ENCODE results near the gene DCXR. TPM values are rescaled to one million over a fixed set of nuclear protein-coding genes. Genes with fewer than 3 reads are reported as not detected.

The DCXR gene
- total RNA-seq, 2 donors from 2014 or later: 63.1 to 91.0 TPM

DNA sequence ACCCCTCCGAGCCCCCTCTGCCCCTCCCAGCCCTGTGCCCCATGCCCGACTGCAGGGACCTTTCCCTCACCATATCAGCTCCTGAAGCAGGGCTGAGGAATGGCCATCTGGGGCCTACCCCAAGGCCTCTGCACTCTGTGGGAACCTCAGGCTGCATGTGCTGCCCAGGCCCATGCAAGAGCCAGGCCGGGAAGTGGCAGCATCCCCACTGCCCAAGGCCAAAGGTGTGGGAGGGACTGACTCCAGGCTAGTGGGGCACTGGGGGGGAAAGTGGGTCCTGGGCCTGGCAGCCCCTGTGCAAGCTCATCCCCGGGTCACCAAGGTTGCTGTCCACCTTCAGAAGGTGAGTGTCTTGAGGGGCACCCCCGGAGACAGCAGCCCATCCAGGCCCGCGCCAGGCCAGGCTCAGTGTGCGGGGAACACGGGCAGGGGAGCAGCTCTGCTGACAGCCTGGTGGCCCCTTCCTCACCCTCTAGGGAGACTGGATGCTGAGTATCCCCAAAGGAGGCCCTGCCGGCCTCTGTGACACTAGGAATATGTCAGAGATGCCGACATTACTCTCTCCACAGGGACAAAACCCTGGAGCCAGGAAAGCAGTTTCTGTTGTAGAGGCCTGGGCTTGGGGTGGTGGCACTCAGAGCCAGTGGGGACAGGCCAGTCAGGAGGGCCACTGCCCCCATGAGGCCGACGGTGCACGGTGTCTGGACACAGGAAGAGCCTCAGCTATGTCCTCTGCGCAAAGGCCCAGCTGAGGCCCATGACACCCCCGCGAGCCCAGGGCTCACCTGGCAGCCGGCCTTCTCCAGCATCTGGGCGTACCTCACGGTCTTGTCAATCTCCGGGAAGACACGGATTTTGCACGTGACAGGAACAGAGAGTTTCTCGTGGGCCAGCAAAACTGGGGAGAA, 24.8 kb upstream of the DCXR start:
- no peaks in the 10 kb centered on the region for H3K27me3 Mint-ChIP-seq
- no peak for ATAC-seq (replicated peaks)
- peaks cover 12% of the 10 kb centered on the region for H3K36me3 Mint-ChIP-seq (ENCODE audit: low read depth)
- H3K27ac Mint-ChIP-seq: no peak overlapping the region
- no peak overlapping the region for H3K4me3 Mint-ChIP-seq
- no peaks in the 10 kb centered on the region for H3K4me1 Mint-ChIP-seq
- no peaks in the 10 kb centered on the region for H3K9me3 Mint-ChIP-seq

DNA sequence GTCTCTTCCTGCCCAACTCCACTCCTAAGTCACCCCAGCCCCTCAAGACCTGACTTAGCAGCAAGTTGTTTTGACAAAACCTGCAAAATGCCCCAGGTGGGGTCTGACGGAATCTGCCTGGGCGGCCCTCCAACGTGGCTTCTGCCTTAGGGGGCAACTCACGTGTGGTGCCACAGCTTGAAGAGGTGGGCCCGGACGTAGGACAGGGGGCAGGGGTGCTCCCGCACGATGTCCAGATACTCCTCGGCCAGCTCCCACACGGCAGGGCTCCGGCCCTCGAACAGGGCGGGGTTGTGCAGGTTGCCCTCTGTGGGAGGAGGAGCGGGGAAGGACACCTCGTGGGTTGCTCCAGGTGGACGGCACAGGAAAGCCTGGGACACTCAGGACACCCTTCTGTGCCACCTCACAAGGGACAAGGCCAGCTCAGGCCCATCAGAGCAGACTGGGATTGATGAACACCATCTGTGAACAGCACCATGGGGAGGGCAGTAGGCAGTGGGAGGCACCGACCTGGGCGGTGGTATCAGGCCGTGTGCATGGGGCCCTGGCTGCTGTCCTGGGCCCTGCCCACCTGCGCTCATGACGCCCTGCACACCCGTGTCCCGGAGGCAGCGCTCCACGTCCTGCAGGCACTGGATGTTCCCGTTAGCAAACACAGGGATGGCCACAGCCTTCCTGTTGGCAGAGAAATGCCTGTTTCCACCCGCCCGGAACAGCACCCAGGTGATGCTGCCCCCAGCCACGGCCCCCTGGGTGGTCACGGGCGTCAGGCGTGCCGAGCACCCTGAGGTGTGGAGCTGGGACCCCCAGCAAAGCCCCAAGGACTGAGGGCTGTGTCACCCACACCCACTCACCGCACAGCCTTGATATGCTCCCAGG, 23.8 kb upstream of the DCXR start:
- no peak overlapping the region for H3K27ac Mint-ChIP-seq
- no peak for ATAC-seq (replicated peaks)

DNA sequence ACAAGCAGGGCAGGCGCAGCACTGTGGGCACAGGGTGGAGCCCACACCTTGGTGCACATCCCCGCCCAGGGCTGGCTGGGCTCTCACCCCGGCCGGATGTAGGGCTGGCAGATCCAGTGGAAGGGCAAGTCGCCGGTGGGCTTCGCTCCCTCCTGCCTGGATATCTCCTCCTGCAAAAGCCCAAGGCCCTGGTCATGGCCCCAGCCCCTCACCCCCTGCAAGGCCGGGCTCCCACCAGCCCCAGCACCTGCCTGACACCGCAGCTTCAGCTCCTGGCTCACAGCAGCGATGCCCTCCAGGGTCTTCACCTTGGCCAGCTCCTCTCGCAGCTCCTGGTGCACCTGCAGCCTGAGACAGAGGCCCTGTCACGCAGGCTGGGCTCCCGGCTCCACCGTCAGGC, 23.1 kb upstream of the DCXR start:
- Mint-ChIP-seq H3K9me3 (no peaks in the 10 kb centered on the region), H3K27ac (no peak overlapping the region), H3K4me3 (no peak overlapping the region), H3K4me1 (no peaks in the 10 kb centered on the region), H3K27me3 (no peaks in the 10 kb centered on the region), H3K36me3 (ENCODE audit: low read depth) (peaks cover 12% of the 10 kb centered on the region)
- ATAC-seq (replicated peaks): no peak

More for the DNA sequence above, 23.8 kb upstream of the DCXR start:
- no peaks in the 10 kb centered on the region for H3K4me1 Mint-ChIP-seq
- no peaks in the 10 kb centered on the region for H3K27me3 Mint-ChIP-seq
- H3K9me3 Mint-ChIP-seq: no peaks in the 10 kb centered on the region
- peaks cover 12% of the 10 kb centered on the region for H3K36me3 Mint-ChIP-seq (ENCODE audit: low read depth)
- H3K4me3 Mint-ChIP-seq: no peak overlapping the region

DNA sequence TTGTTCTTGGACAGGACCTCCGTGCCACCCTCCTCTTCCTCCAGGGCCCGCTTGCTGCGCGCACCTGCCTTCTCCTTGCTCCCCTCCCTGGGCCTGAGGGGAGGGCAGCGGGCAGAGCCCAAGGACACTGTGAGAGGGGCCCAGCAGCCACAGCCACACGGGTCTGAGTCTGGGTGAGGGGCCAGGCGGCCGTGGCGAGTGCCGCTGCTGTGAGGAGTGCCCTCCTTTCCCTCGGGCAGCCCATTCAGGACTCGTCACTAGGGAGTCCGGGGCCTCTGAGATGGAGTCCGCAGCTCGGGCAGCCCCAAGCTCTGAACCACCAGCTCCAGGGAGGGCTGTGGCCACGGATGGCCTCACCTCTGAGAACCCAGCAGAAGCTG, 22.5 kb upstream of the DCXR start:
- no peaks in the 10 kb centered on the region for H3K4me1 Mint-ChIP-seq
- H3K4me3 Mint-ChIP-seq: no peak overlapping the region
- H3K9me3 Mint-ChIP-seq: no peaks in the 10 kb centered on the region
- H3K27ac Mint-ChIP-seq: no peak overlapping the region
- no peaks in the 10 kb centered on the region for H3K27me3 Mint-ChIP-seq
- no peak for ATAC-seq (replicated peaks)
- H3K36me3 Mint-ChIP-seq (ENCODE audit: low read depth): peaks cover 16% of the 10 kb centered on the region

DNA sequence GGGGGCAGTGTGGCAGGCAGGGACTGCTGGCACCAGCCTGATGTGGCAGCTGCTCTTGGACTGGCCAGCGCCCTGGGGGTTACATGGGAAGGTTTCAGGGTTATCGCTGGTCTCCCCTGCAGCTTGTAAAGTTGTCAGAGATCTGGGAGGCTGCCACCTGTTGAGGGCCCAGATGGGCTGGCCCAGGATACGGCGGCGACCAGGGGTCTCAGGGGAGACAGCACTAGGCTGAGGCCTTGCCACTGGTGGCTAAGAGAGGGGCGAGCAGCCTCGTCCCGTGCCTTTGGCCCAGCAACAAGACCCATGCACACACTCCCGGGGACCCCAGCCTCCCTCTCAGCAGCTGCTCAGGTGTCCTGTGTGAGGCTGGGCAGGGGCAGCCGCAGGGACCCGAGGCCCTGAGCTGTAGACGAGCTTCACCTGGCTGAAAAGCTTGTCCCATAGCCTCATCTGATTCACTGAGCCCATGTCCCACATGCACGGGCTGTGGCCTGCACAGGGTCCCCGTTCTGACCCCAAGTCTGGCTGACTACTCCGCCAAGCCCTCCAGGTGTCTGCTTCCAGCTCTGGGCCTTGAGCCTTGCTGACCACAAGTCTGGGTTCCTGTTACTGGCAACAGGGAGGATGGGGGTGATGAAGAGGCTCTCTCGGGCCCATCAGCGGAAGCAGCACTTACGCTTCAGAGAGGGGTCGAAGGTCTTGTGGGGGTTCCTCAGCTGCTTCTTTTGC, 21.9 kb upstream of the DCXR start:
- ATAC-seq (replicated peaks): no peak
- Mint-ChIP-seq H3K4me3 (no peak overlapping the region), H3K27me3 (no peaks in the 10 kb centered on the region), H3K9me3 (no peaks in the 10 kb centered on the region), H3K4me1 (no peaks in the 10 kb centered on the region), H3K36me3 (ENCODE audit: low read depth) (peaks cover 18% of the 10 kb centered on the region), H3K27ac (no peak overlapping the region)

DNA sequence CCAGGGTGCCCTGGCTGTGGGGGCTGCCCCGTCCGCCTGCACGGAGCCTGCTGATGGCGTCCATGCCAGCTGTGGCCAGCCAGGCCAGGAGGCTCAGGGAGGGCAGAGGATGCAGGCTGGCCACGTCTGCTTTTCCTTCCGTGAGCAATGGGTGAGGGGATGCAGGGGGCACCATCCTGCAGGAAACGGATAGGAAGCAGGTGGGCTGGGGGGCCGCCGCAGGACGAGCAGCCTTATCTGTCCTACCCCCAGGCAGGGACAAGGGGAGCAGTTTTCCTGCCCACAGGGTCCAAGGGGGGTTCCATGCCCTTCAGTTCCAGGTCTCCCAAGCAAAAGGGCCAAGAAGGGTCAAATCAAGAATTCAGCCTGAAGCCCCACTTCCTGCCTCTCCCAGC, 21.4 kb upstream of the DCXR start:
- Mint-ChIP-seq H3K9me3 (no peaks in the 10 kb centered on the region), H3K36me3 (ENCODE audit: low read depth) (peaks cover 18% of the 10 kb centered on the region), H3K27me3 (no peaks in the 10 kb centered on the region), H3K4me1 (no peaks in the 10 kb centered on the region), H3K4me3 (no peak overlapping the region), H3K27ac (no peak overlapping the region)
- ATAC-seq (replicated peaks): no peak

DNA sequence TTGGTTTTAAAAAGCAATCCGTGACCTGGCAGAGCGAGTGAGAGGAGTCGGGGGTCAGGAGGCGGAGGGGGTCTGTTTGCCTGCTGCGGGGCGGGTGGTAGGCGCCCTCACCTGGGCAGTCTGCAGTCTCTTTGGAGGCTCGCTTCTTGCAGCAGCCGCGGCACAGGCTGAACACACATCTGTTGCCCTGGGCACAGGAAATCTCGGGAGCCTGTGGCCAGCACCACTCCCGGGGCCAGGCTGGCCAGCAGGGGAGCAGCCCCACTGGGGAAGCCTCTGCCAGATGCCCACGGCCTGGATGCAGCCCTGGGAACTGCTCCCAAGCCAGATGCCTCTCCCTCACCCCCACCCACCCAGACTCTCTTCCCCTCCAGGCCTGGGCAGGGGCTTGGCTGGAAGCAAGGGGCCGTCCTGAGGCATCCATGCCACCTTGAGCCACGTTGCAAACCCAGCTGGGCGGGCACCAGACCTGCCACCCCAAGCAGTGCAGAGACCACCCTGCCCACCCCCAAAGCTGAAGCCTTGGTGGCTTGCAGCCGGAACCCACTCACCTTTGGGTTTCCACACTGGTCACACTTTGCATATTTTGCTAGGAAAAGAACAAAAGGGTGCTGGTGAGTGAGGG, 20.8 kb upstream of the DCXR start:
- no peaks in the 10 kb centered on the region for H3K27me3 Mint-ChIP-seq
- no peaks in the 10 kb centered on the region for H3K9me3 Mint-ChIP-seq
- H3K36me3 Mint-ChIP-seq (ENCODE audit: low read depth): peaks cover 18% of the 10 kb centered on the region
- no peak overlapping the region for H3K27ac Mint-ChIP-seq
- H3K4me1 Mint-ChIP-seq: no peaks in the 10 kb centered on the region
- ATAC-seq (replicated peaks): no peak
- H3K4me3 Mint-ChIP-seq: no peak overlapping the region

DNA sequence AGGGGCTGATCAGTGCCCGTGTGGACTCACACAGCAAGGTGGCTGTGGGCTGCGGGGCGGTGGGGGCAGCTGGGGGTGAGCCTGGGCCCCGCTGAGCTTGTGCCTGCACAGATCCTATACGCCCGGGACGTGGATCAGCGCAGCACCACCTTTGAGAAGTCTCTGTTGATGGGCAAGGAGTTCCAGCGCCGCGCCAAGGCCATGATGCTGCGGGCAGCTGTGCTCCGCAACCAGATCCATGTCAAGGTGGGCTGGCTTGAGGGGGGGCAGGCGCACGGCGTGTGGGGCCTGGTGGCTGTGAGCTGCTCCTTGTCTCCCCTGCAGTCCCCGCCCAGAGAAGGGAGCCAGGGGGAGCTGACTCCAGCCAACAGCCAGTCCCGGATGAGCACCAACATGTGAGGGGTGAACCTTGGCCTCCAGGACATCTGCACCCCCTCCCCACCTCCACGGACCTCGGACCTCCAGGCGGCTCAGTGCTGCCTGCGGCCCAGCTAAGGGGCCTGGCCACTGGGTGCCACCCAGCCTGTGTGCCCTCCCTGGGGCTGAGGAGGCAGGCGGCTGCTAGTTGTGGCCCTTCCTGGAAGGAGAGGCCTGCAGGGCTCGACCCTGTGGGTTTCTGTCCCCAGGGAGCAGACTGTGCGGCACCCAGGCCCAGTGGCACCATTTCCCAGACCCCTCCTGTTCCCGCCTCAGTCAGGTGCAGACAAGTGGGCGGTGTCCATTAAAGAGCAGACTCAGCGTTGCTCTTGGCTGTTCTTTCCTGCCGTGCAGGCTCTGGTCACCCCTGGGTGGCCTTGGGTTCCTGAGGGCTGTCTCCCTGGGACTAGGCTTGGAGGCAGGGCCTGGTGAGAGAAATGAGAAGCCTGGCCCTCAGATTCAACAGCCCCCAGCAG, 19.5 kb upstream of the DCXR start:
- Mint-ChIP-seq H3K4me3 (no peak overlapping the region), H3K36me3 (ENCODE audit: low read depth) (peaks cover 18% of the 10 kb centered on the region), H3K27me3 (no peaks in the 10 kb centered on the region), H3K9me3 (no peaks in the 10 kb centered on the region), H3K4me1 (no peaks in the 10 kb centered on the region), H3K27ac (no peak overlapping the region)
- no peak for ATAC-seq (replicated peaks)

DNA sequence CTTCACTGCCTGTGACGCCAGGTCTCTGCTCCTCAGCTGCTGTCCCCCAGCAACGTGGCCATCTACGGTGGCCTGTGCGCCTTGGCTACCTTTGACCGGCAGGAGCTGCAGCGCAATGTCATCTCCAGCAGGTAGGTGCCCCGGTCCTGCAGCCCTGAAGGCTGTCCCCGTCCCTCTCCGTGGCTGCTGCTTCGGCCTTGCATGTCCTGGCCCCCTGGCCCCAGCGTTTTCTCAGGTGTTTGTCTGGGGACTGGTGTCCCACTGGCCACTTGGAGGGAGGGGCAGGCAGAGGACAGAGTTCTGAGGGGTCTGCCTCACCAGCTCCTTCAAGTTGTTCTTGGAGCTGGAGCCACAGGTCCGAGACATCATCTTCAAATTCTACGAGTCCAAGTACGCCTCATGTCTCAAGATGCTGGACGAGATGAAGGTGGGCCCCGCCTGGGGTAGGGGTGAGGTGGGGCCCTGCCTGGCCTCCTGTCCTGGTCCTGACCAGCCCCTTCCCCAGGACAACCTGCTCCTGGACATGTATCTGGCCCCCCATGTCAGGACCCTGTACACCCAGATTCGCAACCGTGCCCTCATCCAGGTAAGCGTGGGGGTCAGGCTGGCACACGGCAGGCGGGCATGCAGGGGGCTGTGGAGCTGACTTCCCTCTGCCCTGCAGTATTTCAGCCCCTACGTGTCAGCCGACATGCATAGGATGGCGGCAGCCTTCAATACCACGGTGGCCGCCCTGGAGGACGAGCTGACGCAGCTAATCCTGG, 18.6 kb upstream of the DCXR start:
- Mint-ChIP-seq H3K4me3 (no peak overlapping the region), H3K9me3 (no peaks in the 10 kb centered on the region), H3K36me3 (ENCODE audit: low read depth) (peaks cover 18% of the 10 kb centered on the region), H3K4me1 (no peaks in the 10 kb centered on the region), H3K27me3 (no peaks in the 10 kb centered on the region), H3K27ac (no peak overlapping the region)
- no peak for ATAC-seq (replicated peaks)

DNA sequence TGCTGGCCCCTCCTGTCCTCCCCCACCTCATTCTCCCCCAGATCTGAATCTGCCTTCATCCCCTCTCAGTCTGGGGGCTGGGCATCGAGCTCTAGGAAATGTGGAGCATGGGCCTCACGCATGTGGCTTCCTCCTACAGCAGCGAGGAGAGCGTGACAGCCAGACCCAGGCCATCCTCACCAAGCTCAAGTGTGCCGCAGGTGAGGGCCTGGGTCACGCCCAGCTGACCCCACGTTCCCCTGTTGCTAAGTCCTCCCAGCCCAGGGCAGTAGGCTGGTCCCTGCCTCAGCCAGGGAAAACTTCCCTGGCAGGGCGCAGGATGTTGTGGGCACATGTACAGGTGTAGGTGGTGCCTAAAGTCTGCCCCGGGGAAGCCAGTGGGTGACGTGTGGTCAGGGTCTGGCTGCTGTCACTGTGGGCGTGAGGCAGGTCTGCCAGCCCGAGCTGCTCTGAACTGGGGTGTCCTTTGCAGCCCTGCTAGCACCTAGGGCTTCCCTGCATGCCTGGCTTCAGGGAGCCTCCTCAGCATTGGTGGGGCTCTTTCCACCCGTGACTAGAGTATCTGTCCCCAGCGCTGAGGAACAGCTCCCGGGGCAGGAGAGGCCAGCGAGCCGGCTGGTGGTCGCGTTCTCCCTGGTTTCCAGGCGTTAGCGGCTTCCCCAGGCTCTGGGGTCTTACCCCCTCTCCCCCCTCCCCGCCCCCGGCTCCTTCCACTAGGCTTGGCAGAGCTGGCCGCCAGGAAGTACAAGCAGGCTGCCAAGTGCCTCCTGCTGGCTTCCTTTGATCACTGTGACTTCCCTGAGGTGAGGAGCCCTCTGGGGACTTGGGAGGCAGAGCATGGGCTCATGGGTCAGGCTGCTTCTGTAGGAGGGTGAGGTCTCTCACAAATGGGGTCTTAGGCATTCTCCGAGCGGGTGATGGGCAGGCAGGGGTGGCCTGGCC, 17.8 kb upstream of the DCXR start:
- no peak overlapping the region for H3K4me3 Mint-ChIP-seq
- no peaks in the 10 kb centered on the region for H3K27me3 Mint-ChIP-seq
- H3K27ac Mint-ChIP-seq: no peak overlapping the region
- ATAC-seq (replicated peaks): no peak
- peaks cover 22% of the 10 kb centered on the region for H3K36me3 Mint-ChIP-seq (ENCODE audit: low read depth)
- H3K4me1 Mint-ChIP-seq: no peaks in the 10 kb centered on the region
- no peaks in the 10 kb centered on the region for H3K9me3 Mint-ChIP-seq

DNA sequence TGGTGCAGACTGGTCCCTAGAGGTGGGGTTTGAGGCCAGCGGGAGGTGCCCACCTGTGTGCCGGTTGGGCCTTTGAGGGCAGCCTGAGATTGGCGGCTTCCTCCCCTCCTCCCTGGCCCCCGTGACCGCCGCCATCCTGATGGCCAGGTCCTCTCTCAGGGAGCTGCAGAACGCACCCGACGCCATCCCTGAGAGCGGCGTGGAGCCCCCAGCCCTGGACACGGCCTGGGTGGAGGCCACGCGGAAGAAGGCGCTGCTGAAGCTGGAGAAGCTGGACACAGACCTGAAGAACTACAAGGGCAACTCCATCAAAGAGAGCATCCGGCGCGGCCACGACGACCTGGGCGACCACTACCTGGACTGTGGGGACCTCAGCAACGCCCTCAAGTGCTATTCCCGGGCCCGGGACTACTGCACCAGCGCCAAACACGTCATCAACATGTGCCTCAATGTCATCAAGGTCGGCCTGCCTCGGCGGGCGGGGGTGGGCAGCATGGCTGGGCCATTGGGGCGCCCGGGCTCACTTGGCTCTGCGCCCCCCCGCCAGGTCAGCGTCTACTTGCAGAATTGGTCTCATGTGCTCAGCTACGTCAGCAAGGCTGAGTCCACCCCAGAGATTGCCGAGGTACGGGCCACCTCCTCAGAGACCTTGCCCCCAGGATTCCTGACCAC, 17.0 kb upstream of the DCXR start:
- ATAC-seq (replicated peaks): no peak

More for the DNA sequence above, 17.0 kb upstream of the DCXR start:
- Mint-ChIP-seq H3K9me3 (no peaks in the 10 kb centered on the region), H3K27me3 (no peaks in the 10 kb centered on the region), H3K27ac (no peak overlapping the region), H3K4me3 (no peak overlapping the region), H3K4me1 (no peaks in the 10 kb centered on the region), H3K36me3 (ENCODE audit: low read depth) (peaks cover 18% of the 10 kb centered on the region)
